Spleen (tissue), 11 donors: ENCODE measurements around the gene SGCA. TPM values are rescaled to one million over a fixed set of nuclear protein-coding genes. Genes with fewer than 3 reads are reported as not detected.

Source experiments
- DNase-seq: peaks from one replicate; pipeline ENCODE4 v3.0.0-alpha.2; 2020
- H3K27ac ChIP-seq, 8 donors: fragments of 200-600 bp; sonication (generic) in 7 of 8; 1 replicate in 4 of 8; 2 replicates in 4 of 8; pipeline versions ENCODE4 v1.5.0 to v1.8.0; 2016 to 2021; ENCODE audit warnings: inconsistent platforms in 4 of 8, mild to moderate bottlenecking in 4 of 8, moderate library complexity in 1 of 8
- H3K27me3 ChIP-seq, 7 donors: fragments of 200-600 bp; sonication (generic) in 6 of 7; replicated peaks in 1 of 7; 1 replicate in 4 of 7; 2 replicates in 3 of 7; pipeline versions ENCODE4 v1.5.0 to v1.8.0; 2016 to 2021; ENCODE audit warnings: inconsistent platforms in 3 of 7, mild to moderate bottlenecking in 1 of 7
- H3K36me3 ChIP-seq, 6 donors: fragments of 200-600 bp; sonication (generic) in 5 of 6; 1 replicate in 4 of 6; 2 replicates in 2 of 6; pipeline versions ENCODE4 v1.5.0 to v1.8.0; 2016 to 2021; ENCODE audit warnings: inconsistent platforms in 2 of 6
- H3K4me1 ChIP-seq, 6 donors: fragments of 200-600 bp; sonication (generic) in 5 of 6; 1 replicate in 3 of 6; 2 replicates in 3 of 6; pipeline versions ENCODE4 v1.5.0 to v1.8.0; 2016 to 2021; ENCODE audit warnings: inconsistent platforms in 3 of 6
- H3K4me3 ChIP-seq, 8 donors: fragments of 200-600 bp; sonication (generic) in 7 of 8; 1 replicate in 4 of 8; 2 replicates in 4 of 8; pipeline versions ENCODE4 v1.5.0 to v1.8.0; 2016 to 2021; ENCODE audit warnings: inconsistent platforms in 4 of 8, mild to moderate bottlenecking in 4 of 8, moderate library complexity in 2 of 8
- H3K9me3 ChIP-seq, 8 donors: fragments of 200-600 bp; sonication (generic) in 7 of 8; 1 replicate in 4 of 8; 2 replicates in 4 of 8; pipeline versions ENCODE4 v1.5.0 to v1.8.0; 2016 to 2021; ENCODE audit warnings: inconsistent platforms in 4 of 8
- CTCF ChIP-seq, 11 experiments: fragments of 200-600 bp in 7 of 11; fragments of 450-650 bp in 4 of 11; sonication (generic) in 4 of 11; IDR thresholded peaks in 8 of 11; conservative IDR thresholded peaks in 3 of 11; 1 replicate in 7 of 11; 2 replicates in 4 of 11; pipeline versions ENCODE4 v1.4.0 to v1.8.0; 2016 to 2021; ENCODE audit warnings: antibody characterized with exemption in 11 of 11, inconsistent platforms in 4 of 11, mild to moderate bottlenecking in 1 of 11
- POLR2A ChIP-seq, 3 donors: fragments of 450-650 bp; IDR thresholded peaks; one replicate each; pipeline ENCODE4 v1.5.1; 2017; ENCODE audit warnings: antibody characterized with exemption in 3 of 3, mild to moderate bottlenecking in 1 of 3
- POLR2AphosphoS5 ChIP-seq, 3 donors: sonication (generic); formaldehyde crosslinking; IDR thresholded peaks; one replicate each; pipeline ENCODE4 v1.5.1; 2017; ENCODE audit warnings: antibody characterized with exemption in 3 of 3
- WGBS, 5 donors: extraction: QIAGEN DNeasy Blood & Tissue Kit in 3 of 5; methylation state at CpG; one replicate each; pipeline versions ENCODE4 v1.1.5 to v1.1.7; 2013 to 2018; 5-methylcytosine and 5-hydroxymethylcytosine counted together
- intact Hi-C: fragments of 100-400 bp; cut with DNase I; formaldehyde crosslinking; loops from one replicate; pipeline ENCODE4 v1.15.0; 2023; ENCODE audit warnings: low total_unique reads
- polyA plus RNA-seq, 3 donors: library from polyadenylated mRNA; stranded (reverse); fragments of 200-250 nt; gene quantifications; one replicate each; pipeline ENCODE4 v1.2.1, GENCODE V29; 2013
- total RNA-seq, 7 donors: library from RNA; depleted of rRNA in 3 of 7; stranded (reverse); fragments of >200 nt in 3 of 7; fragmentation: NEBNext Ultra II Directional in 4 of 7; extraction: Animal tissue kit (Norgen Biotek cat#: 25700) in 4 of 7; gene quantifications; one replicate each; pipeline versions ENCODE4 v1.1.0 to v1.2.1, GENCODE V29; 2016 to 2021
- donor health status: healthy with polysubstance abuse.
- donor health status: DM: no; HTN: no; CAD: no; lungs with moderate emphysema.
- donor health status: DM: no; HTN: no; CAD: no.
- donor health status: Bipolar disorder and iron deficiency.
- donor health status: healthy.
- donor health status: DM: no; HTN: no; CAD: no.
- donor health status: DM: yes; HTN: yes; CAD: no.

SGCA gene
- total and polyA plus RNA-seq, 10 donors, result 1.2 to 5.9 (median 3.7) TPM; not detected in 1

GRCh38 chr17:50185631-50186471 is 20.0 kb downstream of the SGCA start:
- WGBS, 5 donors, result 85 to 93% (median 89%) methylated on average over 28 to 31 of the region's 31 CpGs
- Histone ChIP-seq H3K4me1 (peaks cover 7 to 46% (median 28%) of the 10 kb centered on the region in 6 donors), H3K27ac (no peak overlapping the region)

GRCh38 chr17:50186661-50187393 is 21.0 kb downstream of the SGCA start:
- Histone ChIP-seq H3K9me3 (no peaks in the 10 kb centered on the region), H3K4me3 (no peak overlapping the region), H3K36me3 (peaks cover 0 to 65% (median 0%) of the 10 kb centered on the region in 6 donors), H3K27me3 (no peaks in the 10 kb centered on the region), H3K27ac (no peak overlapping the region), H3K4me1 (peaks cover 7 to 40% (median 28%) of the 10 kb centered on the region in 6 donors)
- DNase-seq, result no peak
- intact Hi-C loops, result no loop called here
- no peak for TF ChIP-seq POLR2AphosphoS5 (IDR thresholded peaks at IDR 0.05)
- WGBS, 5 donors, result 80 to 91% (median 87%) methylated on average over 24 of the region's 24 CpGs

More at GRCh38 chr17:50185631-50186471, 20.0 kb downstream of the SGCA start:
- H3K4me3 ChIP-seq, result no peak overlapping the region
- H3K27me3 ChIP-seq, result no peaks in the 10 kb centered on the region
- TF ChIP-seq CTCF (IDR thresholded peaks at IDR 0.05 in 8 of 11, conservative IDR thresholded peaks at IDR 0.05 in 3 of 11) (no peak), POLR2A (IDR thresholded peaks at IDR 0.05) (no peak)
- intact Hi-C loops, result no loop called here
- no peak for DNase-seq
- peaks cover 0 to 55% (median 0%) of the 10 kb centered on the region in 6 donors for H3K36me3 ChIP-seq
- no peaks in the 10 kb centered on the region for H3K9me3 ChIP-seq

- Histone ChIP-seq H3K4me1 (peaks cover 7 to 40% (median 28%) of the 10 kb centered on the region in 6 donors), H3K36me3 (peaks cover 0 to 71% (median 0%) of the 10 kb centered on the region in 6 donors), H3K9me3 (no peaks in the 10 kb centered on the region), H3K27ac (no peak overlapping the region), H3K27me3 (no peaks in the 10 kb centered on the region), H3K4me3 (no peak overlapping the region)
- DNase-seq, result no peak
- WGBS, 5 donors, result 58 to 83% (median 81%) methylated on average over 4 of the region's 4 CpGs
- no peak for TF ChIP-seq POLR2A (IDR thresholded peaks at IDR 0.05)
- intact Hi-C loops, result no loop called here
These were observed 21.6 kb downstream of the SGCA start for GRCh38 chr17:50187394-50187725.

- 79 to 93% (median 89%) methylated on average over 17 of the region's 17 CpGs for WGBS, 5 donors
- peaks cover 0 to 76% (median 0%) of the 10 kb centered on the region in 6 donors for H3K36me3 ChIP-seq
These were observed 22.1 kb downstream of the SGCA start for GRCh38 chr17:50187751-50188530.

More at GRCh38 chr17:50187751-50188530, 22.1 kb downstream of the SGCA start:
- Histone ChIP-seq H3K27me3 (no peaks in the 10 kb centered on the region), H3K4me3 (no peak overlapping the region), H3K27ac (no peak overlapping the region), H3K9me3 (no peaks in the 10 kb centered on the region), H3K4me1 (peaks cover 7 to 40% (median 26%) of the 10 kb centered on the region in 6 donors)
- intact Hi-C loops, result no loop called here
- DNase-seq, result no peak
- no peak for TF ChIP-seq CTCF (IDR thresholded peaks at IDR 0.05 in 8 of 11, conservative IDR thresholded peaks at IDR 0.05 in 3 of 11)
- TF ChIP-seq POLR2A (IDR thresholded peaks at IDR 0.05), result no peak
